Measurements from ENCODE around the gene EED.

GRCh38 chr11:86292912-86293616, 48.5 kb downstream of the EED start:
- no peak for TF ChIP-seq SUZ12 (IDR thresholded peaks at IDR 0.05; ENCODE audit: extremely low read depth, insufficient read depth, insufficient read length)
- TF ChIP-seq YY1 (IDR thresholded peaks at IDR 0.05; ENCODE audit: insufficient read depth, insufficient read length), result no peak
